ENCODE results near the gene CEP76. TPM values are rescaled to one million over a fixed set of nuclear protein-coding genes. Genes with fewer than 3 reads are reported as not detected.
A peak's percentile ranks its signal among the peaks of the same experiment; 100 is the strongest.

Gene CEP76
- total RNA-seq, 2 experiments from 2014 or later = 8.0 to 8.7 TPM

DNA sequence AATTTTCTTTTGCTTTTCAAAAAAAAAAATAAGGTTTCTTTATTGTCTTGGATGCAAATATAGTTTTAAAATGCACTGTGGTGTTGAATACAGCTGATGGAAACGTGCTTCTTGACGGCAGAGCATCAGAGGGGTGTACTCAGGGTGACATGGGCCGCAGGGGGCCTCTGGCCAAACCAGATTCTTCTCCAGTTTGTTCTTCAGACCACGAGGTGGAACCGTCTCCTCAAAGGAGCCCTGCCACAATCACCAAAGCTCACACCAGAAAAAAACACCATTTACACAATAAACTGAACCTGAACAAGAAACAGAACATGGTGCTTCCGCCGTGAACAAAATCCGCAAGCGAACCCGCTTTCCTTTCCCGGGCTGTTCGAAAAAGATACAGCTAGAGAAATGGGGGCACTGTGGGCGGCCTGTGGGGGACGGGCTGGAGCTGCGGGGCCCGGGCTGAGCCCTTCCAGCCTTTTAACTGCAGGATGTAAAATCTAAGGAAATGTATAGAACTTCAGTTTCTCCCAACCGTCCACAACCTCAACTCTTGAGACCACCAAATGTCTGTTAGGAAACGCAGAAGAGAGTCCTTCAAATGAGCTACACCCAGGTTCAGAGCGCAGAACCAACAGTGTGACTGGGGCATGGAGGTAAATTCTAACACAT is 34.9 kb upstream of the CEP76 start:
- Mint-ChIP-seq H3K9me3 (no peaks in the 10 kb centered on the region), H3K4me1 (ENCODE audit: low read depth) (no peaks in the 10 kb centered on the region), H3K36me3 (ENCODE audit: low read depth) (no peaks in the 10 kb centered on the region), H3K27me3 (no peaks in the 10 kb centered on the region), H3K27ac (no peak overlapping the region), H3K4me3 (no peak overlapping the region)
- TF ChIP-seq, protein P1, sequence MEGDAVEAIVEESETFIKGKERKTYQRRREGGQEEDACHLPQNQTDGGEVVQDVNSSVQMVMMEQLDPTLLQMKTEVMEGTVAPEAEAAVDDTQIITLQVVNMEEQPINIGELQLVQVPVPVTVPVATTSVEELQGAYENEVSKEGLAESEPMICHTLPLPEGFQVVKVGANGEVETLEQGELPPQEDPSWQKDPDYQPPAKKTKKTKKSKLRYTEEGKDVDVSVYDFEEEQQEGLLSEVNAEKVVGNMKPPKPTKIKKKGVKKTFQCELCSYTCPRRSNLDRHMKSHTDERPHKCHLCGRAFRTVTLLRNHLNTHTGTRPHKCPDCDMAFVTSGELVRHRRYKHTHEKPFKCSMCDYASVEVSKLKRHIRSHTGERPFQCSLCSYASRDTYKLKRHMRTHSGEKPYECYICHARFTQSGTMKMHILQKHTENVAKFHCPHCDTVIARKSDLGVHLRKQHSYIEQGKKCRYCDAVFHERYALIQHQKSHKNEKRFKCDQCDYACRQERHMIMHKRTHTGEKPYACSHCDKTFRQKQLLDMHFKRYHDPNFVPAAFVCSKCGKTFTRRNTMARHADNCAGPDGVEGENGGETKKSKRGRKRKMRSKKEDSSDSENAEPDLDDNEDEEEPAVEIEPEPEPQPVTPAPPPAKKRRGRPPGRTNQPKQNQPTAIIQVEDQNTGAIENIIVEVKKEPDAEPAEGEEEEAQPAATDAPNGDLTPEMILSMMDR (IDR thresholded peaks at IDR 0.05) = no peak
- ChIA-PET CTCF (interaction anchor here (1.2 kb wide), 1 partner anchor 197 kb away, joined by 3 read pairs; no protein-coding TSS in a partner anchor), POLR2A (interaction anchor here (1.1 kb wide), 1 partner anchor 174 kb away, joined by 3 read pairs; no protein-coding TSS in a partner anchor)
- Histone ChIP-seq H3K27me3 (ENCODE audit: control insufficient read depth in 1 of 2, insufficient read depth in 2 of 2, low read length in 2 of 2) (no peaks in the 10 kb centered on the region), H3K4me1 (ENCODE audit: insufficient read depth, low read length) (no peaks in the 10 kb centered on the region), H3K36me3 (ENCODE audit: insufficient read depth, low read length) (no peaks in the 10 kb centered on the region), H3K9me3 (ENCODE audit: control insufficient read depth in 1 of 2, insufficient read depth in 1 of 2, low read length in 2 of 2) (no peaks in the 10 kb centered on the region), H3K4me3 (ENCODE audit: low read length) (no peak overlapping the region), H3K27ac (ENCODE audit: low read depth in 1 of 2, low read length in 2 of 2) (no peak overlapping the region)
- ATAC-seq (ENCODE audit: poor library complexity) (no peak), DNase-seq (no peak)
- intact Hi-C loops (cut with DNase I, micrococcal nuclease) = no loop called here

DNA sequence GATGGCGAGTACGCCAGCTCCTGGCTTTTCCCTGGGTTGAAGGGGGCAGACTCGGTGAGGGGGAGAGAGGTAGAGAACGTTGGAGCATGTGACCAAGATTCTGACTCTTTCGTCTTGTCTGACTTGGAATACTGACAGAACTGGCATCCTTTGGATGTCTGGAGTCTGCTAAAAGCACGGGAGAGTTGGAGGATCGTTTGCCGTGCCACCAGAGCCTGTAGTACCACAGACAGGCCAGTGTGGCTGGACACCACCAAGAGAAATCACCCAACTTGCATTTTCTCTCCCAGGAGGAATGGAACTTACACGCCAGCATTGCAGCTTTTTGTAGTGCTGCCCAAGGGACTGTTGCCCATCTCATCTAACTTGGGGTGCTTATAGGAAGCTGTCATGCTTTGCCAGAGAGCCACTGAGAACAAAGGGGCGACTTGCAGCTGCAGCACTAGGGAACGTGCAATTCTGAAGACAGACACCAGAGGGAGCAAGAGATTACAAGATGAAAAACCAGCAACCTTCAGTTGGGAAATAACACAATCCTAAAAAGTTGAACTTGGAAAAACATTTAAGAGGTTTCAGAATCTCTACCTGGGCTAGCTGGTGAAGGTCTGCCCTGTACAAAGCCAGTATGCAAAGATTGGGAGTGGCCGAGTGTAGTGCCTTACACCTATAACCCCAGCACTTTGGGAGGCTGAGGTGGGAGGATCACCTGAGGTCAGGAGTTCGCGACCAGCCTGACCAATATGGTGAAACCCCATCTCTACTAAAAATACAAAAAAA is 24.4 kb upstream of the CEP76 start:
- peaks cover 47% of the 10 kb centered on the region for H3K36me3 Mint-ChIP-seq (ENCODE audit: low read depth)
- no peaks in the 10 kb centered on the region for H3K27me3 ChIP-seq (ENCODE audit: control insufficient read depth in 1 of 2, insufficient read depth in 2 of 2, low read length in 2 of 2)
- H3K27ac ChIP-seq (ENCODE audit: low read depth in 1 of 2, low read length in 2 of 2) = no peak overlapping the region
- H3K9me3 Mint-ChIP-seq = no peaks in the 10 kb centered on the region
- no peaks in the 10 kb centered on the region for H3K4me1 ChIP-seq (ENCODE audit: insufficient read depth, low read length)
- peak in 13 of 14 experiments; percentile 7 to 82 (median 44) for DNase-seq
- intact Hi-C loops (cut with DNase I, micrococcal nuclease) = loop anchor here (1.0 to 2.0 kb wide), 6 partner anchors 166 to 432 kb away; no protein-coding TSS in a partner anchor
- peaks cover 2% of the 10 kb centered on the region for H3K4me1 Mint-ChIP-seq (ENCODE audit: low read depth)
- ChIA-PET POLR2A (interaction anchor here (1.3 to 1.7 kb wide), 3 partner anchors 156 to 221 kb away, joined by 3 to 7 read pairs (median 4); partner anchors contain the start of gene SEH1L), CTCF (interaction anchor here (0.7 to 6.3 kb wide), 14 partner anchors 8 to 264 kb away, joined by 3 to 61 read pairs (median 4); partner anchors contain the start of gene CEP192)
- H3K4me3 Mint-ChIP-seq = no peak overlapping the region
- H3K27ac Mint-ChIP-seq = no peak overlapping the region
- H3K27me3 Mint-ChIP-seq = no peaks in the 10 kb centered on the region
- peak; percentile 67 for ATAC-seq (ENCODE audit: poor library complexity)
- H3K36me3 ChIP-seq (ENCODE audit: insufficient read depth, low read length) = peaks cover 44% of the 10 kb centered on the region
- H3K4me3 ChIP-seq (ENCODE audit: low read length) = no peak overlapping the region
- TF ChIP-seq, protein P1 (IDR thresholded peaks at IDR 0.05) = peak; percentile 98
- no peaks in the 10 kb centered on the region for H3K9me3 ChIP-seq (ENCODE audit: control insufficient read depth in 1 of 2, insufficient read depth in 1 of 2, low read length in 2 of 2)

DNA sequence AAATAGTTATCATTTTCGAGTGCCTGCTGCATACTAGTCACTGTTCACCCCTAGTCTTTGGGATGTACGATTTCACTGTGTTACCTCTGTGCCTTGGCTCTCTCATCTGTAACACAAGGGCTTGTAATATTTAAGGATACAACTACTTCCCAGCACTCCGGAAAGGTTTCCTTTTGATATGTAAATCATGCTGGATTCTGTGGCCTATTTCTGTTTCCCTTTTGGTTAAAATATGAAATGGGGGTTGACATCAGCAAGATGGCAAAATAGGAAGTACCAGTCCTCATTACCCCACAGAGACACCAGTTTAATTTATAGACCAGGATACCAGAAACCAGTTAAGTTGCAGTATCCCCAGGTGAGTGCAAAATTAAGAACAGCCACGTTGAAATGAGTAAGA is 23.8 kb upstream of the CEP76 start:
- TF ChIP-seq, protein P1 (IDR thresholded peaks at IDR 0.05) = no peak
- Histone ChIP-seq H3K36me3 (ENCODE audit: insufficient read depth, low read length) (peaks cover 48% of the 10 kb centered on the region), H3K9me3 (ENCODE audit: control insufficient read depth in 1 of 2, insufficient read depth in 1 of 2, low read length in 2 of 2) (no peaks in the 10 kb centered on the region), H3K4me1 (ENCODE audit: insufficient read depth, low read length) (no peaks in the 10 kb centered on the region), H3K4me3 (ENCODE audit: low read length) (no peak overlapping the region), H3K27me3 (ENCODE audit: control insufficient read depth in 1 of 2, insufficient read depth in 2 of 2, low read length in 2 of 2) (no peaks in the 10 kb centered on the region), H3K27ac (ENCODE audit: low read depth in 1 of 2, low read length in 2 of 2) (no peak overlapping the region)
- Mint-ChIP-seq H3K27me3 (no peaks in the 10 kb centered on the region), H3K9me3 (no peaks in the 10 kb centered on the region), H3K4me1 (ENCODE audit: low read depth) (peaks cover 6% of the 10 kb centered on the region), H3K4me3 (no peak overlapping the region), H3K27ac (no peak overlapping the region), H3K36me3 (ENCODE audit: low read depth) (peaks cover 53% of the 10 kb centered on the region)
- POLR2A ChIA-PET = interaction anchor here (1.3 to 1.7 kb wide), 3 partner anchors 157 to 222 kb away, joined by 3 to 7 read pairs (median 4); partner anchors contain the start of gene SEH1L
- CTCF ChIA-PET = interaction anchor here (0.7 to 6.3 kb wide), 12 partner anchors 15 to 220 kb away, joined by 3 to 61 read pairs (median 4); no protein-coding TSS in a partner anchor
- intact Hi-C loops (cut with DNase I, micrococcal nuclease) = loop anchor here in 1 of 2 experiments (2.0 kb wide), 1 partner anchor 432 kb away; no protein-coding TSS in a partner anchor
- DNase-seq (no peak), ATAC-seq (ENCODE audit: poor library complexity) (no peak)

All from CD4-positive, alpha-beta T cell (primary cell).